ENCODE results near the gene MTHFSD.

Gene MTHFSD

GRCh38 chr16:86578061-86578599 lies 23.1 kb upstream of the MTHFSD start, which contains the start of gene FOXL1:
Gene FOXL1, plus strand, starts transcription at chr16:86578549. Its CDS starts 175 bp downstream, at chr16:86578724.
- Histone ChIP-seq H3K36me3 (ENCODE audit: insufficient read depth, low read length) (no peaks in the 10 kb centered on the region), H3K79me2 (ENCODE audit: insufficient read depth, low read length) (no peaks in the 10 kb centered on the region), H3K27ac (ENCODE audit: low read length) (no peak within 1 kb of the TSS), H3K9ac (ENCODE audit: low read depth, low read length) (no peak within 1 kb of the TSS), H2AFZ (ENCODE audit: low read depth, low read length) (no peak within 1 kb of the TSS), H3K27me3 (ENCODE audit: insufficient read depth, low read length, poor library complexity) (no peaks in the 10 kb centered on the region), H3K9me3 (ENCODE audit: insufficient read depth, low read length, severe bottlenecking) (no peaks in the 10 kb centered on the region), H3K4me1 (ENCODE audit: insufficient read depth, low read length) (no peaks in the 10 kb centered on the region), H3K4me3 (ENCODE audit: low read depth in 1 of 2, low read length in 2 of 2) (no peak within 1 kb of the TSS), H3K4me2 (ENCODE audit: insufficient read depth, low read length) (no peak within 1 kb of the TSS), H4K20me1 (ENCODE audit: insufficient read depth, low read length) (no peaks in the 10 kb centered on the region)
- no peak for TF ChIP-seq EZH2 (IDR thresholded peaks at IDR 0.05; ENCODE audit: borderline replicate concordance, low read depth, low read length, severe bottlenecking)
- no peak for TF ChIP-seq CTCF (IDR thresholded peaks at IDR 0.05; ENCODE audit: borderline replicate concordance, extremely low read depth, low read length, poor library complexity, severe bottlenecking)
- DNase-seq (no peak), ATAC-seq (ENCODE audit: insufficient read depth, low read depth) (no peak)

GRCh38 chr16:86577314-86577971 lies 22.4 kb upstream of the MTHFSD start:
- DNase-seq (no peak), ATAC-seq (ENCODE audit: insufficient read depth, low read depth) (no peak)
- H3K9me3 ChIP-seq (ENCODE audit: insufficient read depth, low read length, severe bottlenecking), result no peaks in the 10 kb centered on the region
- no peak for TF ChIP-seq CTCF (IDR thresholded peaks at IDR 0.05; ENCODE audit: borderline replicate concordance, extremely low read depth, low read length, poor library complexity, severe bottlenecking)
- TF ChIP-seq EZH2 (IDR thresholded peaks at IDR 0.05; ENCODE audit: borderline replicate concordance, low read depth, low read length, severe bottlenecking), result no peak
- no peaks in the 10 kb centered on the region for H3K27me3 ChIP-seq (ENCODE audit: insufficient read depth, low read length, poor library complexity)
- H3K4me1 ChIP-seq (ENCODE audit: insufficient read depth, low read length), result no peaks in the 10 kb centered on the region
- H3K36me3 ChIP-seq (ENCODE audit: insufficient read depth, low read length), result no peaks in the 10 kb centered on the region
- no peak overlapping the region for H3K9ac ChIP-seq (ENCODE audit: low read depth, low read length)
- H3K79me2 ChIP-seq (ENCODE audit: insufficient read depth, low read length), result no peaks in the 10 kb centered on the region
- H3K27ac ChIP-seq (ENCODE audit: low read length), result no peak overlapping the region
- no peak overlapping the region for H3K4me2 ChIP-seq (ENCODE audit: insufficient read depth, low read length)
- no peak overlapping the region for H2AFZ ChIP-seq (ENCODE audit: low read depth, low read length)
- no peaks in the 10 kb centered on the region for H4K20me1 ChIP-seq (ENCODE audit: insufficient read depth, low read length)
- no peak overlapping the region for H3K4me3 ChIP-seq (ENCODE audit: low read depth in 1 of 2, low read length in 2 of 2)

- H3K4me1 ChIP-seq (ENCODE audit: insufficient read depth, low read length), result no peaks in the 10 kb centered on the region
- ATAC-seq (ENCODE audit: insufficient read depth, low read depth) (no peak), DNase-seq (no peak)
- no peaks in the 10 kb centered on the region for H3K36me3 ChIP-seq (ENCODE audit: insufficient read depth, low read length)
- H2AFZ ChIP-seq (ENCODE audit: low read depth, low read length), result no peak overlapping the region
- no peak overlapping the region for H3K27ac ChIP-seq (ENCODE audit: low read length)
- no peak overlapping the region for H3K4me2 ChIP-seq (ENCODE audit: insufficient read depth, low read length)
- H3K4me3 ChIP-seq (ENCODE audit: low read depth in 1 of 2, low read length in 2 of 2), result no peak overlapping the region
- no peak for TF ChIP-seq EZH2 (IDR thresholded peaks at IDR 0.05; ENCODE audit: borderline replicate concordance, low read depth, low read length, severe bottlenecking)
- TF ChIP-seq CTCF (IDR thresholded peaks at IDR 0.05; ENCODE audit: borderline replicate concordance, extremely low read depth, low read length, poor library complexity, severe bottlenecking), result no peak
- no peaks in the 10 kb centered on the region for H4K20me1 ChIP-seq (ENCODE audit: insufficient read depth, low read length)
- no peaks in the 10 kb centered on the region for H3K27me3 ChIP-seq (ENCODE audit: insufficient read depth, low read length, poor library complexity)
- no peak overlapping the region for H3K9ac ChIP-seq (ENCODE audit: low read depth, low read length)
- no peaks in the 10 kb centered on the region for H3K9me3 ChIP-seq (ENCODE audit: insufficient read depth, low read length, severe bottlenecking)
- H3K79me2 ChIP-seq (ENCODE audit: insufficient read depth, low read length), result no peaks in the 10 kb centered on the region
Measured at GRCh38 chr16:86576591-86577313, 21.7 kb upstream of the MTHFSD start.

Data from DND-41 (cell line).